ENCODE measurements around the gene SCTR.

The SCTR gene

DNA sequence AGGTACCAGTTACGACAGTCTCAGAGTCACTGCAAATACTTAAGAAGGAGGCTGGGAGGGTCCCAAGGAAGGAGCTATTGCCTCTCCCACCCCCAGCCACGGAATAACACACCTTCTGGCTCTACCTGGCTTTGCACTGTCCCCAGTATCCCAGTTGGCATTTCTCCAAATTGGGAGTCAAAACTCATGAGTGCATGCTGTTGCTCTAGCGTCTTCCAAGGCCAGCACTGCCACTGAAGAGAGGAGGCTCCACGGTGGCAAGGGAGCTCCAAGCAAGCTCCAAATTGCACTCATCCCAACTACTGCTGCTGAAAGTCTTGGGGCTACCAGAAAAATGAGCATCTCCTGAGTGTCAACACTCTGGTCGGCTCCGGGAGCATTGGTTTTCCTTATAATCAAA lies 1.6 kb downstream of the SCTR start:
- DNase-seq, result no peak

DNA sequence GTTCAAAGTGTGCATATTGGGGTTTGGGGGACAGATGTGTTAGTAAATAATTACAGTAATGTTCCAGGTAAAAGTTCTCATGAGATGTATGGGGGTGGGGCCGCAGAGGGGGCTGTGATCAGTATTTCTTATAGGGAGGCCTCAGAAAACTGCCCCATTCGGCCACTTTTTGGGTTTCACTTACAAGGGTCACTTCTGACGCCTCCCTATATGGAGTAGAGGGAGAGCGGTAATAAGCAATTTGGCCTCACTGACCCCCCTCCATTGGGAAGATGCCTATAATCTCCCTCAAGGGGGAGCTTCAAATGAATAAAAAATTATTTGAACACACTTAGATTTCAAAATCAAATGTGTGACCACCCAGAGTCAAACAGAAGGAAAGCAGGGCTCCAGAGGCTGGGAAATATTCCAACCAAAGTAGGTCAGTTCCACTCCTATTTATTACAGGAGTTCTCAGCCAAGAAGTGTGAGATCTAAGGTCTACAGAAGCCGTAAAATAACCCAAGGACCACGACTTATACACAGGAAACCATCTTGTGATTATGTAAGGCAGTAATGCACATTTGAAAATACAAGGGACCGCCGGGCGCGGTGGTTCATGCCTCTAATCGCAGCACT lies 2.7 kb downstream of the SCTR start:
- DNase-seq, result no peak

DNA sequence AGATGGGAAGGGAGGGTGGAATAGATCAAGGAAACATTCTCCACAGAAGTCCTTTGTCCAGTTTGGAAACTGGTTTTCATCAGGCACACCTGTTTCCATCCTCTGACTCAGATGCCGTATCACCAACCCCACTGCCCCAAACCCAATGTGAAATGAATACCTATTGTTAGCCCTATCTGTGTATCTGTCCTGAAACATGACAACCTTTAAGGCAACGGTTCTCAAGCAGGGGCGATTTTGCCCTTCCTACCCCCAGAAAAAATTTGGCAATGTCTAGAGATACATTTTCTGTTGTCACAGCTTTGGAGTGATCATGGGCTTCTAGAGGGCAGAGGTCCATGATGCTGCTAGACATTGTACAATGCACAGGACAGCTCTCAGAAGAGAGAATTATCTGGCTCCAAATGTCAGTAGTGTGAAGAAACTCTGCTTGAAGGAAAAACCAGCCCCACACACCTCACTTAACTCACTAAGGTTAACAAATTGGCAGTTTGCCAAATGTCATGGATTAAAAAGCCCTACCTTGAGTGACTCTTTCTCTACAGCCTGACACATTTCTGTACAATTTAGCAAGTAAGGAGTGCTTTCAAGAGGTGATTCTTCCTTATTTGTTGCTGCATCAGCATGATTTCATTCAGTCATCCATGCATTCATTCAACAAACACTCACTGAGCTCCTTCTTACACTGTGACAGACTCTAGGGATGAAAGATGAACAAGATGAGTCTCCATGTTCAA lies 3.4 kb downstream of the SCTR start:
- no peak for DNase-seq

DNA sequence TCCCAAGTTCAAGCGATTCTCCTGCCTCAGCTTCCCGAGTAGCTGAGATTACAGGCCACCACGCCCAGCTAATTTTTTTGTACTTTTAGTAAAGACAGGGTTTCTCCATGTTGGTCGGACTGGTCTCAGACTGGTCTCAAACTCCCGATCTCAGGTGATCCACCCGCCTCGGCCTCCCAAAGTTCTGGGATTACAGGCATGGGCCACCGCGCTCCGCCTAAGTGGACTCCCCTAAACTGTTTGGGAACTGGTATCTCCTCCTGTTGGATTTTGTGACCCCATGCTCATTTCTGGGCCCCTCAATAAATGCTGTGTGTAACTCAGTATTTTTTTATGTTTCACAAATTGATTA lies 5.2 kb downstream of the SCTR start:
- DNase-seq, result no peak

DNA sequence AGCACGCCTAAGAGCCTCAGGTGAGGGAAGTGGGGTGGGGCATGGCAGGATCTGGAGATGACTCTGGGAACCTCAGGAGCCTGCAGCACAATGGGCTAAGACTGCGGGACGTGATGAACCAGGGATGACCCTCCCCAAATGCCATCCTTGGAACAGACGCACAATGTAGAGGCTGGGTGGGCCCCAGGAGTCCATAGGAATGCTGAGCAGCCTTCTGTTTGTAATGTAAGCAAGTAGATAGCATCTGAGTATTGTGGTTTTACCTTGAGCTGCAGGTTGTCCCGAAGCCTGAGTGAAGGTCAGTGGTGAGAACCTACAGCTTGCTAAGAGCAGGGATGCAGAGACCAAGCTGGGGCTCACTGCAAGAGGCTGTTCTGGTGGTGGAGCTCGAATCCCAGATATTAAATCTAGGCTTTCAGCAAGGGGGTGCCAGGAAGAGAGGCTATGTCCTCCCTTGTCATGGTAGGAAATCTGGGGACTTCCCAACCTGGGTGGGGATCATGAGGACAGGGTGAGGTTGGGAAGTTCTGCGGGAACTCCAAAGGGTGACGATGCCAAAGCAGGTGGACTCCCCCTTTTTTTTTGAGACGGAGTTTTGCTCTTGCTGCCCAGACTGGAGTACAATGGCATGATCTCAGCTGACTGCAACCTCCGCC lies 5.8 kb downstream of the SCTR start:
- no peak for DNase-seq

DNA sequence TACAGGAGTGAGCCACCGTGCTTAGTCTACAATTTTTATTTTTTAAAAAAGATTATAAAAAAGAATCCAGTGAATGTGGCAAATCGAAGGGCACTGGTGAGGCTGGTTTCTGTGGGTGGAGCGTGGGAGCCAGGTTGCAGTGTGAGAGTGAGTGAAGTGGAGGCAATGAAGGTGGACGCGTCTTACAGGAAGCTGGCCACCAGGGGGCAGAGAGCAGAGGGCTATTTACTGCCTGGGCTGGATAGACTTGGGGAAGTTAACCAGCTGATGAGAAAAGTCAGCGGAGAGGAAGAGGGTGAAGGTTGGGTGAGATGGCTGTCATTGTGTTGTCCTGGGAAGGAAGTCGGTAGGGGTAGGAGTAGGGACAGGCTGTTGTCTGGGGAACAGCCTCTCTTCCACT lies 6.8 kb downstream of the SCTR start:
- DNase-seq, result peak; percentile 41

DNA sequence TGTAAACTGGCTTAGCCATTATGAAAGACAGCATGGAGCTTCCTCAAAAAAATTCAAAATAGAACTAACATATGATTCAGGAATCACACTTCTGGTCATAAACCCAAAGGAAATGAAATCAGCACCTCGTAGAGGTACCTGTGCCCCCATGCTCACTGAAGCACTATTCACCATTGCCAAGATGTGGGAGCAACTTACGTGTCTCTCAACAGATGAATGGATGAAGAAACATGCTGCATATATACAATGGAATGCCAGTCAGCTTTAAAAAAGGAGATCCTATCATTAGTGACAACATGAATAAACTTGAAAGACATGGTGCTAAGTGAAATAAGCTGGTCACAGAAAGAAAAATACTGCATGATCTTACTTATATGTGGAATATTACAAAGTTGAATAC lies 8.2 kb downstream of the SCTR start:
- DNase-seq, result no peak

DNA sequence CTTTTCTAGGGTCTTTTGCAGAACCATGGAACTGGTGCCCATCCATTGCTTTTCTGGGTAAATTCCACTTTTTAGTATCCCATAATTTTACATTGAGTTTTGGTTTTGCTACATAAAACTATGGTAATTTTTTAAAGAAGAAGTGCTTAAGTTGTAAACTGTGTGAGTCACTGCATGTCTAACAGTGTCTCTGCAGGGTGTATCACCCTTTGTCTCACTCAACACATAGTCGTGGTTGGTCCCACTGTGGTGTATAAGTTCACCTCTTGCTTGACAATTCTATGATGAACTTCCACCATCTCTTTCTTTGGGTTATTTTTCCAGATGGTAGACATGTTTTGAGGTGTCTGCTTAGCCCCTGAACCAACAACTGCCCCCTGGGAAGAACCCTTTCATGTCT lies 10.5 kb downstream of the SCTR start:
- no peak for DNase-seq

DNA sequence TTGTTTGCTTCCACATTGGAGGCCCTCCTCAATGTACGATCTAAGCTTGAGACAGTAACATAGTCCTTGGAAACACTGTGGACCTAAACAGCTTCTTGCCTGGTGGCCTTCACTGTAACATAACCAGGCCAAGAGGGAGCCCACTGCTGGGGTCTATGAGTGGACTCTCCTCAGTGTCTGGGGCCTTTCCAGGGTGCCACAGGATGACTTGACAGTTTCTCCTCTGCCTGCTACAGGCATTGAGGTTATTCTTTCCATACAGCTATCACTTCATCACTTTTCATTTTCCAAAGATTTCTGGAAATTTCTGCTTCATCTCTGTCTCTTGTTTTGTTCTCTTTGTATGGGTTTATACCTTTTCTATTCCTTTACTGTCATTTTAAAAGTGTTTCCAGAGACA lies 11.3 kb downstream of the SCTR start:
- no peak for DNase-seq

DNA sequence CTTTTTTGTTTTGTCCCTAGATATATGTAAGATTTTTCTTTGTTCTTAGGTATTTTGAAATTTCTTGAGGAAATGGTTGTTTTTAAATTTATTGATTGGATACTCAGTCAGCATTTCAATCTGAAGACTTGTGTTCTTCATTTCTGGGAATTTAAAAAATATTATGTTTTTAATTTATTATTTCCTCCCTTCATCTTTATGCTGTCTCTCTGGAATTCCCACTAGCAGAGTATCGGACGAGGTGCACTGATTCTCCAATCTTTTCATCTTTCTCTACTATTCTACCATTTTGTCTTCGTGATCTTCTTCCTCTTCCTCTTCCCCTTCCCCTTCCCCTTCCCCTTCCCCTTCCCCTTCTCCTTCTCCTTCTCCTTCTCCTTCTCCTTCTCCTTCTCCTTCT lies 12.3 kb downstream of the SCTR start:
- DNase-seq, result no peak

DNA sequence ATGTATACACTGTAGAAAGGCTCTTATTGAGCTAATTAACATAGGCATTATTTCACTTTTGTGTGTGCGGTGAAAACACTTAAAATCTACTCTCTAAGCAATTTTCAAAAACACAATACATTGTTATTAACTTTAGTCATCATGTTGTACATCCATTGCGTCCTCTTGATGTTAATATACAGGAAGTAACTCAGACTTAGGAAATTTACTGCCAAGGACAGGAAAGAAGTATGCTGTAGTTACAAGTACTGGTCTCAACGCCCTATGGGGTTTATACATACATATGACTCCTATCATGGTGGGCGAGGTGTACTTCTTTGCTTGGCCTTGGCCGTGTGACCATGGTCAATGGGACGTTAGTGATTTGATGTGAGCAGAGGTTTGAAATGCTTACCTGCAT lies 15.5 kb downstream of the SCTR start:
- no peak for DNase-seq

DNA sequence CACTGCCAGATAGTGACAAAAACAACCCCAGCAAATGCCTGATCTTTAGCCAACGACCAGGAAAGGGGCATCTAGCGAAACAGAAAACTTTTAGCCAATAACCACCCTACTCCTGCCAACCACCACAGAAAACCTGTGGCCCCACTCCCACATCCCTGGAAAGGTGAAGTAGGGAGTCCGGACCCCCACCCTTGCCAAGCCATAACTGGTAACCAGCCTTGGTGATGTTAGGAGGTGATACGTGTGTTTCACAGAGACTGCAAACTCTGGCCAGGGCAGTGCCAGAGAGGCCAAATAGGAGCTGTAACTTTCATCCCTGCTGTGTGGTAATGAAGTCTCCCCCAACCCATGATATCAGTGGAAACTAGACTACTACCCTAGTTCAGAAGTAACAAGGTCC lies 27.6 kb downstream of the SCTR start:
- DNase-seq, result no peak

DNA sequence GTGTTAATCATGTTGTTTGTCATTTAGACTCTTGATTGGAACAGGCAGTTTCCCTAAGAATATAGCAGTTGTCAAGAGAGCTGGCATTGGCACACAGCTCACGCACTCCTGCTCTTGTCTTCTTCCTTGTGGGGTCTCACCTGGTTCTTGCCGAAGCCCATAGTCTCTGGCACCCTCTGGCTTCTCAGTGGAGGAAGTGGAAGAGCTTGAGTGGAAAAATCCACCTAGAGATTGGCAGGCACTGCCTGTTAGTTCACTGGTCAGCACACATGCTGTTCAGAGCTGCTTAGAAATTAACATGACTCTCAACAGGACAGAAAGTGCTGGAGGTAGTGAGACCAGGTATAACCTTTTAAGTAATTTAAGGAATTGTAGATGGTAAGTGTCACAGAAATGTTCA lies 28.3 kb downstream of the SCTR start:
- no peak for DNase-seq

DNA sequence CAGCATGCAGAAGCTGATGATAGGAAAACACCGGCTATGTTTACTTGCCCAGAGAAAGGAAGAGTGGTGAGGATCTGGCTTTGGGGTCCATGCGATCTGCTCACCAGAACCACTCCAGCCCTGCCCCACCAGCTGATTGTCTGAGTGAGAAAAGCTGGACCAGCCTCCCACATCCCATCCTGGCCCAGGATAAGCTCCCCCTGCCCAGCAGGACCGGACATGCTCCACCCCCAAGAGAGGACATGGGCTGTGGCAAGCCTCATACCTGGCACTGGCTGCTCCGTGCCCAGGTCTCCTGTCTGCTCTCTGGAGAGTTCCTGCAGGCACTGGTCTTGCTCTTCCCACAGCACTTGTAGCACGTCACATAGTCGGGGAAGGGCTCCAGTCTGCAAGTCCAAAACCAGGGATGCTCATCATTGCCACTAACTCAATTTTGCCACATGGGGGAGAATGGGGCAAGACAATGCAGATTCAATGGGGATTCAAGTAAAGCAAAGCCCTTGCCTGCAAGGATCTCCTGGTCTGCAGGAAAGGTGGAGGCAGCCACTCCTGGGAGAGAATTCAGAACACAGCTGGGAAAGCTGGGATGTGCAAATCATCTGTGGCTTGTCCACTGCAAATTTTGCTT lies 30.0 kb downstream of the SCTR start:
- no peak for DNase-seq

DNA sequence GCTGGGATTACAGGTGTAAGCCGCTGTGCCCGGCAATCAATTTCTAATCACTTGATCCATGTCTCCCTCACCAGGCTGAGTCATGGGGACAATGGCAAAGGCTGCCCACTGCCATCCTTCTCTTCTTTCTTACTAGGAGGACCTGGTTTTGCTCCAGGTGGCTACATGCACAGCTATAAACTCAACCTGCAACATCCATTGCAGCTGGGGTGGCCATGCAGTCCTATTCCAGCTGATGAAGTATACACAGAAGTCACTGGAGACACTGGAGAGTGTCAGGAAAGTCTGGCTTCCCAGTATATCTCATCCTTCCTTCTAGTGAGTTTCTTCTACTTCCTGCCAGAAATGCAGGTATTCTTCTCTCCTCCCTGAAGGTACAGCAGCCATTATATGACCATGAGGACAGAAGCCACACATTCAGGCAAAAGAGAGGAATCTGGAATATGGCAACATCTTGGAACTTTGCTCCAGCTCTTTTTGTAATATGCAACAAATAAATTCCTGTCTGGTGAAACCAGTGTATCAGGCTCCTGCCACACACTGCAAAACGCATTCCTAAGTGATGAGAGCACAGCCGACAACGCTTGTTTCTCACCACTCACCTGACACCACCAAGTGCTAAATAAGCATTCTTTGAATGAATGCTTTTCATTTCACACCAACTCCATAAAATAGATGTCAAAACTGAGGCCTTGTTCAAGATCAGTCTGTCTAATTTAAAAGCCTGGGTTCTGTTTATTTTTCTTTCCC lies 32.3 kb downstream of the SCTR start:
- peak; percentile 89 for DNase-seq

DNA sequence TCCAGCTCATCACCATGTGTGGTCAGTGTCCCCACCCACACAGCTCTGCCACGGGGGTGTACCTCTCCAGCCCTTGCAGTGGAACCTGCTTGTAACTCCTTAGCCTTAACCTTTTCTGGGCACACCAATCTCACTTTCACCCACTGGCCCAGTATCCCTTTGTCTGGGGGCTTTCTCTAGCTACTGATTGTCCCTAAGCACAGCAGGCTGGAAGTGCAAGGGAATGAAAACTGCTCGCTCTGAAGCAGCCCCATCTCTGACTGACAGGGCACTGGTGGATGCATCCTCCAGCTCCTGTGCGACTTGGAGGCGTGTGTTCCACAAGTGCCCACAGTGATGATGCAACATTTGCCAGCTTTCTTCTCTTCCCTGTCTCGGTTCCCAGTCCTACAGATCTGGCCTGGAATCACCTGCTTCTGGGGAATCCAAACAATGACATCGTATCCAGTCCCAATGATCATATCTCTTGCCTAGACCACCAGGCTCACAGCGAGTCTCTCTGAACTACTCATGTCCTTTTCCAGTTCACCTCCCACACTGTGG lies 33.6 kb downstream of the SCTR start:
- DNase-seq, result no peak

DNA sequence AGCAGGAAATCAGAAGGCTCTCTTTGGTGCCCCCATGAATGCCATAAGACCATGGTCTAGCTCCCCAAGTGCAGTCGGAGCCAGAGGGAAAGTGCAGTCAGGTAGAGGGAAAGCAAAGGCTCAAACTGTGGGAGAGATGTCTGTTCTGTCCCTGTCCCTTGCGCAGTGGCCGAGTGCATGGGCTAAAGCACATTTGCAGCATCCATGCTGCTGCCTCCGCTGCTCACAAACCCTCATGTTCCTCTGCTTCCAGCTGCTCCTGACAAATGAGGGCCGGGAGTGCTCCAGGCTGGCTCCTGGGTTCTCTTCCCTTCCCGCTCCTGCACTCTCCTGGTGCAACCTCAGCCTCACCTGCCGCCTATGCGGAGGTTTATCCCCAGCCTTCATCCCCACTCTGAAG lies 34.2 kb downstream of the SCTR start:
- no peak for DNase-seq

DNA sequence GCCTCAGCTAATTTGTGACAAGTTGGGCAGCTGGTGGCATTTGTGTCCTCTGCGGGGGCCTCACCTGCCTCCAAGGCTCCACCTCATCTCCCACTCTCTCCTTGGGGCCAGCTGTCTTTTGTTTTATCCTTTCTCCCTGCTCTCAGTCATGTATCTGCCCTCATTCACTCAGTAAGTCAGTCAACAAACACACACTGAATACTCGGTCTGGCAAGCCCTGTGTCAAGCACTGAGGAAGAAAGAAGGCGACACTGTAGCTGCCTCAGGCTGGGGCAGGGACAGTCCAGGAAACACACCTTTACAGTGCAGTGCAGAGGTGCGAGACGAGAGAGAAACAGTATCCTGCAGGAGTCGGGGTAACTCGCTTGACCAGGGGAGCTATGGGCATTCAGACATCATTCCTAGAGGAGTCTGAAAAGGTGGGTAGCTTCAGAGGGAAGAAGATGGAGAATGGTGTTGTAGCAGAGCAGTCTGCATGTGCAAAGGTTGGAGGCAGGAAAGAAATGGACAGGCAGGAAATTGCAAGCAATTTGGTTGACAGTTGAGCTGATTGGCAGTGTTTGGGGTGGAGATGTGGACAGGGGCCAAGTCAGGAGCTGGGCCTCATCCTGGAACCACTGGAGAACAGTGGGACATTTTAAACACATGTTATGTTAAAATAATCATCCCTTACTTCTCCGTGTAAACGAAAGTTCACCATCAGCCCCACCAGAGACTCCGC lies 34.9 kb downstream of the SCTR start:
- no peak for DNase-seq

DNA sequence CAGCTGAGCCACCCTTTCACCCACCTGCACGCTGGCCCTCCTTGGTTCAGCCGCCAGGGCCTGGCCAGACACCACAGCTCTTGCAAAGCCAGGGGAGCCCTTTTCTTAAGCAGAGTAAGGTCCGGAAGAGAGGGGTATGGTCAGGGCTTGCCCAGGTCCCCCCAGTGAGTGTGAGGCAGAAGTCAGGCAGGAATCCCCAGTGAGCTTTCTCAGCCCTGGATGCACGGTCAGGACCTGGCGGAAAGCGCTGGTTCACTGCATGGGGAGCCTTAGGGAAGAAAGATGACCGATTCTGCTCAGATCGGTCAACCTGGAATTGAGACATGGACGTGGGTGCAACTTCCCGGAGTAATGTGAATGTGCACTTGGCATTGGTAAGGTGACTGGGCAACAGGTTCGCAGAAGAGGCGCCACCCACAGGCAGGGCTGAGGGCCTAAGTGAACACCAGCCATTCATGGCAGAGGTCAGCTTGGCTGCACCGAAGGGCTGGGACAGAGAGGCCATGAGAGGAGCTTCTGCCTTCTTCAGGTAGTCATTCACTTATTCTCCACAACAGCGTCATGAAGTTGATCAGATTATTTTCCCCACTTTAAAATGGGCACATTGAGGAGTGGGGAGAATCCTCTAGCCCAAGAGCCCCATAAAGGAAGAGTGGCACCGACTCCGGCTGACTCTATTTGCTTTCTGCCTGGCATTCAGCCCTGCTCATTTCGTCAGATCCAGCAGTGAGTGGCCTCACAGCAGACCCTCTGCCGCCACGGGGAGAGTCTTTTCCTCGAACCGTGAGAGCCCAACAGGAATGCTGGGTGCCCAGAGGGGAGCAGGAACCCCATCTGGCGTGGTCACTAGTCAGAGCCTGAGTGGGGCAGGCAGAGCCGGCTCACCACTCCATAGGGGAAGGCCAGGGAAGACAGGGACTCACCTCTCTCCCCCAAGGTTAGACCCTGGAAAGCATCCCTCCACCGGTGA lies 35.8 kb downstream of the SCTR start:
- DNase-seq, result no peak

DNA sequence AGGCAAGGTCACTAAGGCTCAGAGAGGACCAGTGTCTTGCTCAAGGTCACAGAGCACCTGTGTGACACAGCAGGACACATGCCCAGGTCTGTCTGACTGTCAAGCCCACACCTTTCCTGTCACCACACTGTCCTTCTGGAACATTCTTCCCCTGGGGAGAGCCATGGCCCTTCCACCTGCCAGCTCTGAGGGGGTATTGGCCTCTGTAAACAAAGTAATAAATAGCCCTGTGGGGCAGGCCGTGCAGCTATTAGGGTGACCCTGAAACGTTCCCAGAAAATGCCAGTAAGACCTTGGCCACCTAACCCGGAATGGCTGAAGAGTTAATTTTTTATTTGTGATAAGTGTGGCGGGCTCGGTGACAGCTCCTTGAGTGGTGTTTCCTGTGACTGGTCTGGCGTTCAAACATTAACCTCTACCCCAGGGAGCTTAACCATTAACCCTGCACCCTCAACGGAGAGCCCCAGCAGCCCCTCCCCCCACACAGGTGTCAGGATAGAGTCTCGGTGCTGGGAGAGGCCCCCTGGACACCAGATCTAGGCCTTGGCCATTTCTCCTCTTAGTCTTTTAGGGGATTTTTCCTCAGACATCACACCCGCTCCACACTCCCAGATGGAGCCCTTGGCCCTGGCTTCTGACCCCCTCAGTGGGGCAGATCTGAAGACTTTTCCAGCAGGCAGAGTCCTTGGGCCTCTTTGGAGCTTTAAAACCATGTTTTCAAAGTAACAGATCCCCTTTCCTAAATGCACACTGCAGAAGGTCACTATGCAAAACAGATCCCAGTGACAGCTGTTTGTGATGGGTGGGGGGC lies 36.6 kb downstream of the SCTR start:
- DNase-seq, result no peak

Data from EL (cell line).